ENCODE measurements around the gene CRNKL1.

The CRNKL1 gene

DNA sequence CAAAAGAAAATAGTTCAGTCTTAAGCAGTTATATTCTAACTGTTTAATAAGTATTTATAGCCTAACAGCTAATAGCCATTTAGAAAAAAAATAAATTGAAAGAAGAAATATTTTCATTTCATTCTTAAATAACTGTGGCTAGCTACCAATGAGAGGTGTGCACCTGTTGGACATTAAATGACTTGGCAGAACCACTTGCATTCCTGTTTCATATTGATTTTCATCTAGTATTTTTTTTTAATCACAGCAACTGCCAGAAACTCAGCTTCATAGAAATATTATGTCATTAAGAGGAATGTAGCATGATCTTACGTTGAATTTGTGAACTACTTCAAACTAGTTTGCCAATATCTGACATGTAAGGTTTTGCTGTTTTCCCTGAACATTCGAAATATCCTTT lies 25.0 kb downstream of the CRNKL1 start:
- no peak overlapping the region for H2BK120ac ChIP-seq (ENCODE audit: insufficient read depth, low read length, poor library complexity)
- no CpG with 5 or more reads among the region's 2 CpGs for WGBS (ENCODE audit: extremely low coverage, insufficient coverage, insufficient read length)
- DNase-seq = no peak

DNA sequence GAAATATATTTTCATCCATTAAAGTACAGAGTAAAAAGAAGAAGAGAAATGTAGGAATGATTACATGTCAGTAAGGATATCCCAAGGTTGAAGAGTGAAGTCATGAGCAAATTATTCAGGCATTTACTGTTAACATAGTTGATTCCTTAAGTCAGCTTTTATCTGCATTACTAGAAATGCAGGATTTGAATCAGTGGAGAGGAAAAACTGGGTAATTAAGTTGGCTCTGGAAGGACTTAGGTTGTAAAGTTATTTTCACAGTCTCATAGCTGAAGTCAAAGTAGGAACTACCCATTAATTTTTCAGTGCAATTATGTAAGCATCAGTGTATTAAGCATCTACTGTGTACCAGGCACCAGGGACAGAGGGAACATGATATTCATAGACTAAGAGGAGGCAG lies 27.3 kb downstream of the CRNKL1 start:
- H3K9ac ChIP-seq (ENCODE audit: low read length) = no peak overlapping the region
- no peak overlapping the region for H3K14ac ChIP-seq (ENCODE audit: low read length)
- no peak overlapping the region for H3K4me3 ChIP-seq (ENCODE audit: low read depth, low read length)
- no peak overlapping the region for H2BK12ac ChIP-seq (ENCODE audit: low read length)
- H2BK5ac ChIP-seq (ENCODE audit: low read depth, low read length, poor library complexity) = no peak overlapping the region
- H3K4me1 ChIP-seq (ENCODE audit: control insufficient read depth in 1 of 2, insufficient read depth in 2 of 2, low read length in 2 of 2) = no peaks in the 10 kb centered on the region
- peaks cover 3% of the 10 kb centered on the region for H3K79me2 ChIP-seq (ENCODE audit: control insufficient read depth, insufficient read depth, low read length, poor library complexity)
- no peak overlapping the region for H4K91ac ChIP-seq (ENCODE audit: low read depth, low read length)
- no peak overlapping the region for H2AK5ac ChIP-seq (ENCODE audit: low read length)
- no peak overlapping the region for H3K23ac ChIP-seq (ENCODE audit: low read length)
- no peak overlapping the region for H3K18ac ChIP-seq (ENCODE audit: low read length)
- H3K27me3 ChIP-seq (ENCODE audit: insufficient read depth, low read length) = no peaks in the 10 kb centered on the region
- DNase-seq = peak in 1 of 2 donors; percentile 69
- H2BK120ac ChIP-seq (ENCODE audit: insufficient read depth, low read length, poor library complexity) = no peak overlapping the region
- H4K8ac ChIP-seq (ENCODE audit: low read depth, low read length) = no peak overlapping the region
- H2AFZ ChIP-seq (ENCODE audit: insufficient read depth, low read length, poor library complexity) = no peak overlapping the region
- no peak overlapping the region for H4K12ac ChIP-seq (ENCODE audit: low read depth, low read length)
- no peaks in the 10 kb centered on the region for H3K79me1 ChIP-seq (ENCODE audit: low read length)
- H3K4me2 ChIP-seq (ENCODE audit: low read length) = no peak overlapping the region
- H3K27ac ChIP-seq (ENCODE audit: low read depth, low read length) = no peak overlapping the region
- no peak overlapping the region for H3K4ac ChIP-seq (ENCODE audit: low read depth, low read length)
- peaks cover 17 to 18% of the 10 kb centered on the region in 2 experiments for H3K36me3 ChIP-seq (ENCODE audit: control insufficient read depth in 1 of 2, insufficient read depth in 2 of 2, low read length in 2 of 2)
- H3K9me3 ChIP-seq (ENCODE audit: insufficient read depth, low read depth, low read length) = no peaks in the 10 kb centered on the region

More for the DNA sequence above, 25.0 kb downstream of the CRNKL1 start:
- Histone ChIP-seq H3K79me1 (ENCODE audit: low read length) (no peaks in the 10 kb centered on the region), H3K27me3 (ENCODE audit: insufficient read depth, low read length) (no peaks in the 10 kb centered on the region), H3K9ac (ENCODE audit: low read length) (no peak overlapping the region), H2BK5ac (ENCODE audit: low read depth, low read length, poor library complexity) (no peak overlapping the region), H4K12ac (ENCODE audit: low read depth, low read length) (no peak overlapping the region), H2AK5ac (ENCODE audit: low read length) (no peak overlapping the region), H3K14ac (ENCODE audit: low read length) (no peak overlapping the region), H3K79me2 (ENCODE audit: control insufficient read depth, insufficient read depth, low read length, poor library complexity) (no peaks in the 10 kb centered on the region), H3K4ac (ENCODE audit: low read depth, low read length) (no peak overlapping the region), H3K4me3 (ENCODE audit: low read depth, low read length) (no peak overlapping the region), H2AFZ (ENCODE audit: insufficient read depth, low read length, poor library complexity) (no peak overlapping the region), H3K4me2 (ENCODE audit: low read length) (no peak overlapping the region), H3K4me1 (ENCODE audit: control insufficient read depth in 1 of 2, insufficient read depth in 2 of 2, low read length in 2 of 2) (no peaks in the 10 kb centered on the region), H3K27ac (ENCODE audit: low read depth, low read length) (no peak overlapping the region), H3K36me3 (ENCODE audit: control insufficient read depth in 1 of 2, insufficient read depth in 2 of 2, low read length in 2 of 2) (peaks cover 13 to 17% of the 10 kb centered on the region in 2 experiments), H3K18ac (ENCODE audit: low read length) (no peak overlapping the region), H4K8ac (ENCODE audit: low read depth, low read length) (no peak overlapping the region), H3K9me3 (ENCODE audit: insufficient read depth, low read depth, low read length) (no peaks in the 10 kb centered on the region), H3K23ac (ENCODE audit: low read length) (no peak overlapping the region), H4K91ac (ENCODE audit: low read depth, low read length) (no peak overlapping the region), H2BK12ac (ENCODE audit: low read length) (no peak overlapping the region)

DNA sequence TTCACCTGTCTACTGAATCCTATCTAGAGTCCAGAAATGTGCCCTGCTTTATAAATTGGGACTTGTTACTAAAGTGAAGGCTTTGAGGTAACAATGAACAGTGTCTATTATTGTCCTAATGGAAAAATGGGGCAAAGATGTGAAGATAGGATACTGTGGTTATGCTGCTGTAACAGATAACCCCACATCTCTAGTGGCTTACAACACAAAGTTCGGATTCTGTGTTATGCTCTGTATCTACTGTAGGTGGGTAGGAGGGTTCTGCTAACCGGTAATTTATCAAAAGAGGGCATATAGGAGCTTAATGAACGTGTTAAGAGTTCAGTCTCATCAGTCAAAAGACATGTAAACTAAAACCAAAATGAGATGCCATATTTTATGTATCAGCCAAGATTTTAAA lies 28.9 kb downstream of the CRNKL1 start:
- no peak overlapping the region for H2BK12ac ChIP-seq (ENCODE audit: low read length)
- no peak overlapping the region for H3K23ac ChIP-seq (ENCODE audit: low read length)
- H2AK5ac ChIP-seq (ENCODE audit: low read length) = no peak overlapping the region
- H3K9ac ChIP-seq (ENCODE audit: low read length) = no peak overlapping the region
- no peak overlapping the region for H2BK5ac ChIP-seq (ENCODE audit: low read depth, low read length, poor library complexity)
- H4K8ac ChIP-seq (ENCODE audit: low read depth, low read length) = no peak overlapping the region
- no peak overlapping the region for H3K18ac ChIP-seq (ENCODE audit: low read length)
- no peak overlapping the region for H3K27ac ChIP-seq (ENCODE audit: low read depth, low read length)
- no peak overlapping the region for H3K4me3 ChIP-seq (ENCODE audit: low read depth, low read length)
- no peak overlapping the region for H3K4me2 ChIP-seq (ENCODE audit: low read length)
- no peak for DNase-seq
- H4K91ac ChIP-seq (ENCODE audit: low read depth, low read length) = no peak overlapping the region
- H3K79me2 ChIP-seq (ENCODE audit: control insufficient read depth, insufficient read depth, low read length, poor library complexity) = peaks cover 7% of the 10 kb centered on the region
- H3K36me3 ChIP-seq (ENCODE audit: control insufficient read depth in 1 of 2, insufficient read depth in 2 of 2, low read length in 2 of 2) = peaks cover 13 to 18% of the 10 kb centered on the region in 2 experiments
- no peaks in the 10 kb centered on the region for H3K9me3 ChIP-seq (ENCODE audit: insufficient read depth, low read depth, low read length)
- no CpG with 5 or more reads among the region's 3 CpGs for WGBS (ENCODE audit: extremely low coverage, insufficient coverage, insufficient read length)
- H2AFZ ChIP-seq (ENCODE audit: insufficient read depth, low read length, poor library complexity) = no peak overlapping the region
- H2BK120ac ChIP-seq (ENCODE audit: insufficient read depth, low read length, poor library complexity) = no peak overlapping the region
- H3K4ac ChIP-seq (ENCODE audit: low read depth, low read length) = no peak overlapping the region
- no peaks in the 10 kb centered on the region for H3K27me3 ChIP-seq (ENCODE audit: insufficient read depth, low read length)
- no peak overlapping the region for H3K14ac ChIP-seq (ENCODE audit: low read length)
- no peaks in the 10 kb centered on the region for H3K79me1 ChIP-seq (ENCODE audit: low read length)
- H4K12ac ChIP-seq (ENCODE audit: low read depth, low read length) = no peak overlapping the region
- H3K4me1 ChIP-seq (ENCODE audit: control insufficient read depth in 1 of 2, insufficient read depth in 2 of 2, low read length in 2 of 2) = peaks cover 0 to 3% of the 10 kb centered on the region in 2 experiments

DNA sequence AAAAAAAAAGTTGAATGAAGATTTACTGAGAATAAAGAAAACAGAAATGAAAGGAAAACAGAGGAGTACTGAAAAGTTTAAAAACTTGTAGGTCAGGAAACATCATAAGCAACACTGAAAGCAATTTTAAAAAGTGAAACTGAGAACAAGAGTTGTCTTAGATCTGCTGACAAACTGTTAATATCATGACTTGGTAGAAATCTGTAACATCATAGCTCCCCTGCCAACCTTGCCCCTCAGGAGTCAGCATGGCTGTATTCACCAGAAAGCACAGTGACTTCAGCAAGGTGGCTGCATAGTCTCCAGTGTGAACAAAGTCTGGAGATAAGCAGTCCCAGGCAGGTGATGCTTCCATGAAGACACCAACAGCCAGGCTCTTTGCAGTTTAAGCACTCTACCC lies 29.8 kb downstream of the CRNKL1 start:
- Histone ChIP-seq H3K23ac (ENCODE audit: low read length) (no peak overlapping the region), H3K4me1 (ENCODE audit: control insufficient read depth in 1 of 2, insufficient read depth in 2 of 2, low read length in 2 of 2) (peaks cover 0 to 5% of the 10 kb centered on the region in 2 experiments), H3K18ac (ENCODE audit: low read length) (peak overlapping the region; percentile 46), H3K14ac (ENCODE audit: low read length) (no peak overlapping the region), H2AK5ac (ENCODE audit: low read length) (no peak overlapping the region), H3K4me3 (ENCODE audit: low read depth, low read length) (no peak overlapping the region), H3K79me1 (ENCODE audit: low read length) (peaks cover 1% of the 10 kb centered on the region), H4K12ac (ENCODE audit: low read depth, low read length) (no peak overlapping the region), H3K9ac (ENCODE audit: low read length) (no peak overlapping the region), H2BK12ac (ENCODE audit: low read length) (no peak overlapping the region), H2AFZ (ENCODE audit: insufficient read depth, low read length, poor library complexity) (no peak overlapping the region), H3K36me3 (ENCODE audit: control insufficient read depth in 1 of 2, insufficient read depth in 2 of 2, low read length in 2 of 2) (peaks cover 11 to 18% of the 10 kb centered on the region in 2 experiments), H3K79me2 (ENCODE audit: control insufficient read depth, insufficient read depth, low read length, poor library complexity) (peaks cover 12% of the 10 kb centered on the region), H3K27me3 (ENCODE audit: insufficient read depth, low read length) (no peaks in the 10 kb centered on the region), H3K4ac (ENCODE audit: low read depth, low read length) (peak overlapping the region; percentile 70), H4K91ac (ENCODE audit: low read depth, low read length) (no peak overlapping the region), H4K8ac (ENCODE audit: low read depth, low read length) (no peak overlapping the region), H3K9me3 (ENCODE audit: insufficient read depth, low read depth, low read length) (no peaks in the 10 kb centered on the region), H3K4me2 (ENCODE audit: low read length) (no peak overlapping the region), H3K27ac (ENCODE audit: low read depth, low read length) (no peak overlapping the region), H2BK120ac (ENCODE audit: insufficient read depth, low read length, poor library complexity) (no peak overlapping the region), H2BK5ac (ENCODE audit: low read depth, low read length, poor library complexity) (no peak overlapping the region)
- no peak for DNase-seq
